Measurements from ENCODE around the gene NOL12.
A peak's percentile ranks its signal among the peaks of the same experiment; 100 is the strongest.
"Not testable (repeated sequence)": the region's sequence is repeated elsewhere in the genome, so short reads cannot be mapped to it uniquely, and the experiment has no call there.

NOL12 gene

GRCh38 chr22:37686002-37686982, at the start of gene NOL12:
TSS of gene NOL12 (plus strand) at chr22:37686343. CDS start at chr22:37686393, 50 bp downstream.
- DNase-seq: peak; percentile 93

- DNase-seq: no peak
Measured at GRCh38 chr22:37636949-37637273, 49.2 kb upstream of the NOL12 start.

- no peak for DNase-seq
Measured at GRCh38 chr22:37638391-37639069, 47.6 kb upstream of the NOL12 start.

GRCh38 chr22:37639070-37639760, 46.9 kb upstream of the NOL12 start, which contains the start of gene SH3BP1:
TSS of gene SH3BP1 (plus strand) at chr22:37639669. CDS start at chr22:37639788, 119 bp downstream.
- DNase-seq: peak; percentile 69

- DNase-seq: no peak
Measured at GRCh38 chr22:37639771-37640590, 46.2 kb upstream of the NOL12 start.

GRCh38 chr22:37640591-37641560, 45.3 kb upstream of the NOL12 start:
- no peak for DNase-seq

- DNase-seq: no peak
Measured at GRCh38 chr22:37641561-37641949, 44.6 kb upstream of the NOL12 start.

GRCh38 chr22:37643225-37643847, 42.8 kb upstream of the NOL12 start:
- peak; percentile 91 for DNase-seq

- no peak for DNase-seq
Measured at GRCh38 chr22:37647317-37647716, 38.8 kb upstream of the NOL12 start.

GRCh38 chr22:37647928-37648327, 38.2 kb upstream of the NOL12 start:
- no peak for DNase-seq

GRCh38 chr22:37650463-37651136, 35.5 kb upstream of the NOL12 start:
- no peak for DNase-seq

GRCh38 chr22:37654563-37655251, 31.4 kb upstream of the NOL12 start:
- DNase-seq: no peak

- no peak for DNase-seq
Measured at GRCh38 chr22:37655252-37655563, 30.9 kb upstream of the NOL12 start.

- not testable (repeated sequence) for DNase-seq
Measured at GRCh38 chr22:37656583-37656982, 29.6 kb upstream of the NOL12 start.

- no peak for DNase-seq
Measured at GRCh38 chr22:37657590-37658132, 28.5 kb upstream of the NOL12 start.

GRCh38 chr22:37658133-37659065, 27.7 kb upstream of the NOL12 start, which contains the start of gene PDXP:
TSS of gene PDXP (plus strand) at chr22:37658723. CDS start at chr22:37658783, 60 bp downstream.
- DNase-seq: peak; percentile 100

- DNase-seq: no peak
Measured at GRCh38 chr22:37659066-37659896, 26.9 kb upstream of the NOL12 start.
